ENCODE data around the gene HS2ST1.

Gene HS2ST1

DNA sequence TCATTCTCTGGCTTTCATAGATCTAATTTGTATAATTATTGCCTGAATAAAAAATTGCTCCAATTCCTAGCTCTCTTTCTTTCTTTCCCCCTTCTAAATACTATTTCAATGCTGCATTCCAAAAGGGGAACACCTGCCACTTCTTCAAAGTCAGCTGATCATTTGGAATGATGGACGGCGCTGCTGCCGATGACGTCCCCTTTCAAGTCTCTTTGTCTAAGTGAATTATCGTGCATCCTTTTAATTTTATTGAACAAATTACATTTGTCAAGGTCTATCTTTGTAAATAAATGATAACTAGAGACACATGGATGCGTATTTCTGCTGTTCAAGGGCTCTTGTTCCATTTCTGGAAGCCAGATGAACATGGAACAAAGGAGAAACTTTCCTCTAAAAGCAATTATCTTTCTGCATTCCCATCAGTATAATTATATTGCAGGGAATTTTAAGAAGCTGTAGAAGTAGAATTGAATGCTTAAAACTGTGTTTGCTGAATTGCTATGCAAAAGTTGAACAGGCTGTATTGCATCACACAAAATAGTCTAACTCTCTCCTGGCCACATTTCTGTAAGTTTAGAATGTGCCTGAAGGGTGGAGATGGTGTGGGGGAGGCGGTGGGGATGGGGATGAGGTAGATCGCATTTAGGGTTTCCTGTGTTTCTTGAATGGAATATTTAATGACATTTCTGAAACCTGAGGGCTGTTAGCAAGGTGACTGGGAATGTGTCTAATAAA, 222.3 kb downstream of the HS2ST1 start:
- FAIRE-seq (no peak), DNase-seq (ENCODE audit: insufficient read length) (no peak)
- no peak for TF ChIP-seq POLR2A (IDR thresholded peaks at IDR 0.05; ENCODE audit: low read depth, low read length)
- TF ChIP-seq POLR2AphosphoS5 (IDR thresholded peaks at IDR 0.05; ENCODE audit: low read depth, low read length) = no peak
- TF ChIP-seq TAF1 (IDR thresholded peaks at IDR 0.05; ENCODE audit: borderline replicate concordance, low read depth, low read length) = no peak

DNA sequence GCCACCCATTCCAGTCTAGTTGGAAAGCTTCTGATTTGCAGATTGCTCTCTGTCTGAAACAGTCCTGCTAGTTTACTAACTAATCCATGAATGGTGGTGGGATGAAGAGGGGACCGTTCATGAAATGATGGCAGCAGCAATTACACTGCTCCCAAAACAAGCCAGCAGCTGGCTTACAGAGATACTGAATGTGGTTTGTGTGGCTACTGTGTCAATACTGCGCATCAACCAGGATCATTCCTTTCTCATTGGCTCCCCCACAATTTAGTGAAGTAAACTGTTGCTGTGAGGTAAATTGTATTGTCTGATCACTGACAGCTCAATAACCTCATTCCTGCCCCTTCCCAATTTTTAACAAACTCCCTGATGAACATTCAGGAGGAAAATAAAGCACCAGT, 222.9 kb downstream of the HS2ST1 start:
- DNase-seq (ENCODE audit: insufficient read length) (no peak), FAIRE-seq (no peak)
- no peak for TF ChIP-seq TAF1 (IDR thresholded peaks at IDR 0.05; ENCODE audit: borderline replicate concordance, low read depth, low read length)
- TF ChIP-seq POLR2A (IDR thresholded peaks at IDR 0.05; ENCODE audit: low read depth, low read length) = no peak
- no peak for TF ChIP-seq POLR2AphosphoS5 (IDR thresholded peaks at IDR 0.05; ENCODE audit: low read depth, low read length)

DNA sequence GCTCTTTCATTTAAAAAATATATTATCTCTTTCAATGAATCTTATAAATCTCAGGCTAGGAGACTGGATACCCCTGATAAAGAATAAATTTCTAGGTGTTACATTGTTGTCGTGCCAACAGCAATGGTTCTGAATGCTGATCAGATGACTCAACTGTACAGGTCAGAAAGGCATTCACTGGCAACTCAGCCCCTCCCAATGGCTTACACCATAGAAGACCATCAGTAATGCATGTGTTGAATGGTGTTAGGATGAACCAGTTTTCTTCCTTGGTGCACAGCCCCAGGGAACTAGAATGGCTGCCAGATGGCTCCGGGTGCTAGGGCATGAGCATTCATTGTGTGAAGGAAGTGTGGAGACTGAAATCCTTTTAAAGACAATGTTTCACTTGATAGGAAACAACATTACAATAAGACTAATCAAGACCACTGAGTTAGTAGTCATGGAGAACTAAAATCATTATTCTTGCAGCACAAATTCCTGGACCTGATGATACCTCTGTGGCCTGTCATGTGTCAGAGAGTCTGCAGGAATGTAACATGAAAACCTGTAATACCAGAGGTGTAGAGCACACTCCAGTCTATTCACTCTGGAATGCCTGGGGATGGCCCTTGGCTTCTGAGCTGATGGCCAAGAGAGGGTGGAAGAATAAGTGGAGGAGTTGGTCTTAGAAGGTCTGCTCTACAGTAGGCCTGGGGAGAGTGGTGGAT, 226.6 kb downstream of the HS2ST1 start:
- TF ChIP-seq POLR2AphosphoS5 (IDR thresholded peaks at IDR 0.05; ENCODE audit: low read depth, low read length) = no peak
- no peak for TF ChIP-seq TAF1 (IDR thresholded peaks at IDR 0.05; ENCODE audit: borderline replicate concordance, low read depth, low read length)
- TF ChIP-seq POLR2A (IDR thresholded peaks at IDR 0.05; ENCODE audit: low read depth, low read length) = no peak
- DNase-seq (ENCODE audit: insufficient read length) = no peak
- FAIRE-seq = no peak

DNA sequence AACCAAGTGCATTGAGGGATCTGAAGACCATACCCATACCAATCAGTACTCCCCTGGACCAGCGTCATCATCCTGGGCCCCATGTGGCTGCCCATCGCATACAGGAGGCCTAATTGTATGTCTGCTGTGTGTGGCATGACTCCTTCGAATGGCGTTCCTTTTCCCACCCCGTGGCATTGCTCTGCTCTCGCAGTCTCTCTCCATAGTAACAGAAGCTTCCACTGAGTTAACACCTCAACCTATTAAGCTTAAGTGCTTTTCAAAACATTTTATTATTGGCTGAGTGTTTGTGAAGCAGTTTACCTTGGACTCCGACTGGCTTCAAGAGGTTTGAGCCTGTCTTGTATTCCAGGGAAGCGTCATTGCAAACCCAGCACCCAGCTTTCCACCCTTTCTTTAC, 227.1 kb downstream of the HS2ST1 start:
- FAIRE-seq (no peak), DNase-seq (ENCODE audit: insufficient read length) (no peak)
- no peak for TF ChIP-seq TAF1 (IDR thresholded peaks at IDR 0.05; ENCODE audit: borderline replicate concordance, low read depth, low read length)
- no peak for TF ChIP-seq POLR2A (IDR thresholded peaks at IDR 0.05; ENCODE audit: low read depth, low read length)
- TF ChIP-seq POLR2AphosphoS5 (IDR thresholded peaks at IDR 0.05; ENCODE audit: low read depth, low read length) = no peak

DNA sequence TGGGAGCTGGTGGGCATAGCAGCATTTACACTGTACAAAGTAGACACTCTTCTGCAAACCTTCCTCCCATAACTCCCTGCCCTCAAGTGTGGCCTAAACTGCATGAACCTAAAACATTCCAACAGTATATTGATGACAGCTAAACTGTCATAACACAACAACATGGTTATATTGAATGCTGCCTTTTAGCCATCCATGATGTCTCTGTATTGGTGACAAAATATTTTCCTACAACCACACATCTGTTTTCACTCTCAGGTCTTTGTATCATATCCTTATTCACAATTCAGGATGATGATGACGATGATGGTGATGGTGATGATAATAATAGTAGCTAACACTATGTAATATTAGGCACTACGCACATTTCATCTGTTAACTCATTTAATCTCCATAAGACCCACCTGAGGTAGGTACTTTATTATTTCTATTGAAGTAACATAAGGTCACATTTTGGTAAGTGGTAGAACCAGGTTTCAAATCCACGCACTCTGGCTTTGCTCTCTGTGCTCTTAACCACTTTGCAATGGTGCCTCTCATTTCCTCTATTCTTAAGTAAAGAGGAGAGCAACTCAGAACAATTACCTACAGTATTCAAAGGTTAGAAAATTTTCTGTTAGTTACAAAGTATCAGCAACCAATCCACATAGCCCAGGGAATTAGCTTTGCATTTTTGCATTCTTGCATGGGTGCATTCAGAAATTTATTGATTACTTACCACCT, 229.1 kb downstream of the HS2ST1 start:
- DNase-seq (ENCODE audit: insufficient read length) = no peak
- TF ChIP-seq TAF1 (IDR thresholded peaks at IDR 0.05; ENCODE audit: borderline replicate concordance, low read depth, low read length) (no peak), POLR2AphosphoS5 (IDR thresholded peaks at IDR 0.05; ENCODE audit: low read depth, low read length) (no peak), POLR2A (IDR thresholded peaks at IDR 0.05; ENCODE audit: low read depth, low read length) (no peak)
- FAIRE-seq = no peak

DNA sequence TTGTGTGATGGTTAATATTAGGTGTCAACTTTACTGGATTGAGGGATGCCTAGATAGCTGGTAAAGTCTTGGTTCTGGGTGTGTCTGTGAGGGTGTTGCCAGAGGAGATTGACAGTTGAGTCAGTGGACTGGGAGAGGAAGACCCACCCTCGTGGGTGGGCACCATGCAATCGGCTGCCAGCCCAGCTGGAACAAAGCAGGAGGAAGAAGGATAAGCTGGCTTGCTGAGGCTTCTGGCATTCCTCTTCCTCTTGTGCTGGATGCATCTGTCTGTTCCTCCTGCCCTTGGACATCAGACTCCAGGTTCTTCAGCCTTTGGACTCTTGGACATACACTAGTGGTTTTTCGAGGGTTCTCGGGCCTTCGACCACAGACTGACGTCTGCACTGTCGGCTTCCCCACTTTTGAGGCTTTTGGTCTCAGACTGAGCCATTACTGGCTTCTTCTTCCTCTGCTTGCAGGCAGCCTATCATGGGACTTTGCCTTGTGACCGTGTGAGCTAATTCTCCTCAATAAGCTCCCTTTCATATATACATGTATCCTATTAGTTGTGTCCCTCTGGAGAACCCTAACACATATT, 230.0 kb downstream of the HS2ST1 start:
- no peak for FAIRE-seq
- DNase-seq (ENCODE audit: insufficient read length) = no peak

DNA sequence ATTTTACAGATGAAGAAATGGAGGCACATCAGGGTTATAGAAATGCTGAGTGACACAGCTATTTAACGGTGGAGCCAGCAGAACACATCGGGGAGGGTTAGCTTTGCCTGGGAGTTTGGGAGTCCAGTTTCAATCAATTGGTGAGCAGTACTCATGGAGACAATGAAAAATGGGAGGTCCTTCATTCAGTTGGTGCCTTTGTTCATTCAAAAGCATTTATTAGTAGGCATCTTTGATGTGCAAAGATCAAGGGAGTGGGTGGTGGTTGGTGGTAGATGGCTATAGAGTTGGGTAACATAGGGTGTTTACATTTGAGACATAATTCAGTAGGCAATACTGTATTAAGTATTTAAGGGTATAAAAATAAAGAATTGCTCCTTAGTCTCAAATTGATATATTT, 230.5 kb downstream of the HS2ST1 start:
- DNase-seq (ENCODE audit: insufficient read length) (no peak), FAIRE-seq (no peak)
- no peak for TF ChIP-seq POLR2A (IDR thresholded peaks at IDR 0.05; ENCODE audit: low read depth, low read length)

More for the DNA sequence above, 230.0 kb downstream of the HS2ST1 start:
- TF ChIP-seq POLR2A (IDR thresholded peaks at IDR 0.05; ENCODE audit: low read depth, low read length) (no peak), TAF1 (IDR thresholded peaks at IDR 0.05; ENCODE audit: borderline replicate concordance, low read depth, low read length) (no peak), POLR2AphosphoS5 (IDR thresholded peaks at IDR 0.05; ENCODE audit: low read depth, low read length) (no peak)

DNA sequence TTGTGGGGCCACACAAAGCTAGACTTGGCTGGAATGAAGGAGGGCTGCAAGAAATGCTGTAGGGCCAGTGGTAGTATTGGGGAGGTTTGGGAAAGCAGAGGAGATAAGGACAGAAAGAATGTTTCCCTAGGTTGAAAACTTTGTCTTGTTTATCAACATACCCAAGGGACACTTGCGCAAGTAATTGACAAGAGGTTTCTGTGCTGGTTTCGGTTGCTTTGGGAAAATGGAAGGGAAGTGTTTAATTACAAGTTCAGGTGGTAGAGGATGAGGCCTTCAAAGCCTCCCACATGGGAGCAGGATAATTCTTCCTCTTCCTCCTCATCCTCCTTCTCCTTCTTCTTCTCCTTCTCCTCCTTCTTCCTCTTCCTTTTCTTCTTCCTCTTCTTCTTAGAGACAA, 232.1 kb downstream of the HS2ST1 start:
- FAIRE-seq (no peak), DNase-seq (ENCODE audit: insufficient read length) (no peak)

DNA sequence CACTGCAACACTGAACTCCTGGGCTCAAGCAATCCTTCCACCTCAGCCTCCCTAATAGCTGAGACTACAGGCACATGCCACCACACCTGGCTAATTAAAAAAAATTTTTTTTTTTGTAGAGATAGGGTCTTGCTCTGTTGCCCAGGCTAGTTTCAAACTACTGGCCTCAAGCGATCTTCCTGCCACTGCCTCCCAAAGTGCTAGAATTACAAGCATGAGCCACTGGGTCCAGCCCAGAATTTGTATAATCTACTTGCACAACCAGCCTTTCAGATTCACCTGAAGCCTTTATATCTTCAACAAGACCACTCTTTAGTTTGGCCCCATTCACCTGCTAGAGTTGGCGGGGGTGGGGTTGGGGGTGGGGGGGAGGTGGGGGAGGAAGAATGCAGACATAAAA, 232.6 kb downstream of the HS2ST1 start:
- FAIRE-seq (no peak), DNase-seq (ENCODE audit: insufficient read length) (no peak)

More for the DNA sequence above, 232.1 kb downstream of the HS2ST1 start:
- no peak for TF ChIP-seq POLR2A (IDR thresholded peaks at IDR 0.05; ENCODE audit: low read depth, low read length)
- no peak for TF ChIP-seq POLR2AphosphoS5 (IDR thresholded peaks at IDR 0.05; ENCODE audit: low read depth, low read length)
- TF ChIP-seq TAF1 (IDR thresholded peaks at IDR 0.05; ENCODE audit: borderline replicate concordance, low read depth, low read length) = no peak

DNA sequence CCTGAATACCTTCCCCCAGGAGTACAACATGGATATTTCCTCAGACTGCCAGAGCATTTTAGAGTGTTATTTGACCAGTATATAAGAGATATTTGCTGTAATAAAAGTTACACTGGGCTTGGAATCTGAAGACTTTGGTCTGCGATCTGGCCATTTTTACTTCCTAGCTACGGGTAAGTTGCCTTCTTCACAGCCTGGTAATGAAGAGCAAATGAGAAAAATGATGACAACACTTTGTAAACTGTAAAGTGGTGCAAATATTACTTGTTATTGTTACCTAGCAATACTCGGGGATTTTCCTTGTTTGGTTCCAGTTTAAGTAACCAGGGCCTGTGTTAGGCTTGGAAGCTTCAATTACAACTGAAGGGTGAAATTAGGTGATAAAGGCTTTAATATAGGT, 233.4 kb downstream of the HS2ST1 start:
- DNase-seq (ENCODE audit: insufficient read length) = no peak
- no peak for TF ChIP-seq POLR2AphosphoS5 (IDR thresholded peaks at IDR 0.05; ENCODE audit: low read depth, low read length)
- no peak for TF ChIP-seq POLR2A (IDR thresholded peaks at IDR 0.05; ENCODE audit: low read depth, low read length)
- no peak for TF ChIP-seq TAF1 (IDR thresholded peaks at IDR 0.05; ENCODE audit: borderline replicate concordance, low read depth, low read length)
- no peak for FAIRE-seq

More for the DNA sequence above, 232.6 kb downstream of the HS2ST1 start:
- TF ChIP-seq POLR2A (IDR thresholded peaks at IDR 0.05; ENCODE audit: low read depth, low read length) = no peak
- TF ChIP-seq TAF1 (IDR thresholded peaks at IDR 0.05; ENCODE audit: borderline replicate concordance, low read depth, low read length) = no peak
- no peak for TF ChIP-seq POLR2AphosphoS5 (IDR thresholded peaks at IDR 0.05; ENCODE audit: low read depth, low read length)

DNA sequence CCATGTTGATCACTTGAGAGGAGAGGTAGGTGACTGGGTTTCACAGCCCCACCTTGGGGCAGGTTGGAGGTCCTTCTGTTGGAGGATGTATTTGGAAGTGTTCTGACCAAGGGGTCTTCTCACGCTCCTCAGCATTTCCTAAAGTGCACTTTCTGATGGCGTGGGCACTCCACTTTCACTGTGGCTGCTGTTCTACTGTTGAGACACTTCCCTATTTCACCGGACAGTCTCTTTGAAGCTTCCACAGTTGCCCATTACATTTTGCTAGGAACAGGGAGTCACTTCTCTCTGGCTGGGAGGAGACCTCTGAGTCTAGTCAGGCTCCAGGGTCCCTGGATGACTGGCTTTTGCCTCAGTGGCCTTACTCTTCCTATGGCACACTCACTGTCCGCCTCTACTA, 234.2 kb downstream of the HS2ST1 start:
- TF ChIP-seq TAF1 (IDR thresholded peaks at IDR 0.05; ENCODE audit: borderline replicate concordance, low read depth, low read length) = no peak
- TF ChIP-seq POLR2AphosphoS5 (IDR thresholded peaks at IDR 0.05; ENCODE audit: low read depth, low read length) = no peak
- no peak for TF ChIP-seq POLR2A (IDR thresholded peaks at IDR 0.05; ENCODE audit: low read depth, low read length)
- FAIRE-seq (no peak), DNase-seq (ENCODE audit: insufficient read length) (no peak)
